ENCODE data around the gene SPATA22. TPM values are rescaled to one million over a fixed set of nuclear protein-coding genes. Genes with fewer than 3 reads are reported as not detected.

SPATA22 gene
- total and polyA plus RNA-seq, 9 of the 15 experiments (the other 6 are each of a cell fraction or from before 2014, with no cell fraction given): 0.17 to 0.77 (median 0.44) TPM

DNA sequence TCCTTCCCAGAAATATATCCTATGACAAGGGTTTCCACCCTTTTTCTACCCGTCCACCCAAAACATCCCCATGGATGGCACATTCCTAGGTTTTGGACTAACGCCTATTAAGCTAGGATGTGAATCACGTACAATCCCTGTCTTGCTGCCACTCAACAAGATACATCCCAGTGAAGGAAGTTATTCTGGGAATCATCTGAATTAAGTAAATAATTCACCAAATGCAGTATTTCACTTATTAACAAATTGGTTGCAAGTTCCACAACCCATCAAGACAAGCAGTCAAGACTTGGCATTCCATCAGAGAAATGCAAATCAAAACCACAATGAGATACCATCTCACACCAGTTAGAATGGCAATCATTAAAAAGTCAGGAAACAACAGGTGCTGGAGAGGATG lies 36.2 kb upstream of the SPATA22 start:
- H4K20me1 ChIP-seq (replicated peaks; ENCODE audit: control insufficient read depth, insufficient read depth, low read length): no peaks in the 10 kb centered on the region
- no peak overlapping the region for H3K9ac ChIP-seq (ENCODE audit: insufficient read depth in 1 of 2, low read depth in 2 of 2, low read length in 2 of 2)
- BruUV-seq (replicated peaks): no TSS peak
- no peaks in the 10 kb centered on the region for H3K4me1 ChIP-seq (replicated peaks in 1 of 2; ENCODE audit: control insufficient read depth in 2 of 2, insufficient read depth in 2 of 2, low read length in 2 of 2)
- peaks cover 0 to 17% of the 10 kb centered on the region in 2 experiments; a peak in 1 of 5 replicates for H3K27me3 ChIP-seq (ENCODE audit: control insufficient read depth in 2 of 2, insufficient read depth in 2 of 2, low read length in 2 of 2)
- intact Hi-C loops (cut with micrococcal nuclease) (no loop called here), in situ Hi-C loops (cut with MboI) (no loop called here)
- no peaks in the 10 kb centered on the region for H3K36me3 ChIP-seq (ENCODE audit: control insufficient read depth, insufficient read depth, low read length)
- ChIA-PET POLR2A (interaction anchor here (0.6 kb wide), 1 partner anchor 482 kb away, joined by 3 read pairs; no protein-coding TSS in a partner anchor), CTCF (ENCODE audit: low intra/inter-chr PET ratio) (no interaction called here)
- no peak overlapping the region for H3K4me2 ChIP-seq (ENCODE audit: insufficient read depth, low read length)
- WGBS (ENCODE audit: insufficient coverage, low coverage, missing lambda C conversion rate): 0% methylated on average over 3 of the region's 3 CpGs
- H3K4me3 ChIP-seq: no peak overlapping the region
- no peak for FAIRE-seq
- no peak overlapping the region for H3K27ac ChIP-seq (ENCODE audit: extremely low read depth, low read depth, low read length)
- no peaks in the 10 kb centered on the region for H3K79me2 ChIP-seq (ENCODE audit: control insufficient read depth, insufficient read depth, low read length)
- no peak overlapping the region for H2AFZ ChIP-seq (ENCODE audit: low read depth, low read length)
- no peak for ATAC-seq
- H3K9me1 ChIP-seq (ENCODE audit: control insufficient read depth, insufficient read depth, low read length): no peaks in the 10 kb centered on the region
- DNase-seq (ENCODE audit: extremely low read depth in 1 of 4, low spot score in 3 of 4): no peak
- no peaks in the 10 kb centered on the region for H3K9me3 ChIP-seq (replicated peaks; ENCODE audit: control insufficient read depth, insufficient read depth, low read depth, low read length)
- TF ChIP-seq, protein P1, sequence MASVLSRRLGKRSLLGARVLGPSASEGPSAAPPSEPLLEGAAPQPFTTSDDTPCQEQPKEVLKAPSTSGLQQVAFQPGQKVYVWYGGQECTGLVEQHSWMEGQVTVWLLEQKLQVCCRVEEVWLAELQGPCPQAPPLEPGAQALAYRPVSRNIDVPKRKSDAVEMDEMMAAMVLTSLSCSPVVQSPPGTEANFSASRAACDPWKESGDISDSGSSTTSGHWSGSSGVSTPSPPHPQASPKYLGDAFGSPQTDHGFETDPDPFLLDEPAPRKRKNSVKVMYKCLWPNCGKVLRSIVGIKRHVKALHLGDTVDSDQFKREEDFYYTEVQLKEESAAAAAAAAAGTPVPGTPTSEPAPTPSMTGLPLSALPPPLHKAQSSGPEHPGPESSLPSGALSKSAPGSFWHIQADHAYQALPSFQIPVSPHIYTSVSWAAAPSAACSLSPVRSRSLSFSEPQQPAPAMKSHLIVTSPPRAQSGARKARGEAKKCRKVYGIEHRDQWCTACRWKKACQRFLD (CRISPR knock-in tag; IDR thresholded peaks at IDR 0.05): no peak
- TF ChIP-seq MTA1 (IDR thresholded peaks at IDR 0.05; ENCODE audit: borderline replicate concordance) (no peak), CBX1 (IDR thresholded peaks at IDR 0.05; ENCODE audit: low read depth) (no peak), NCOA2 (IDR thresholded peaks at IDR 0.05; ENCODE audit: partially characterized antibody in 2 of 2) (no peak), ARID4B (CRISPR knock-in tag; IDR thresholded peaks at IDR 0.05) (no peak), HDAC3 (IDR thresholded peaks at IDR 0.05; ENCODE audit: borderline replicate concordance, partially characterized antibody) (no peak), SUPT5H (IDR thresholded peaks at IDR 0.05) (no peak), FOXJ2 (tag; IDR thresholded peaks at IDR 0.05) (no peak), ATF7 (IDR thresholded peaks at IDR 0.05) (no peak), FOXA1 (IDR thresholded peaks at IDR 0.05; ENCODE audit: borderline replicate concordance) (no peak)
- TF ChIP-seq, protein P2, sequence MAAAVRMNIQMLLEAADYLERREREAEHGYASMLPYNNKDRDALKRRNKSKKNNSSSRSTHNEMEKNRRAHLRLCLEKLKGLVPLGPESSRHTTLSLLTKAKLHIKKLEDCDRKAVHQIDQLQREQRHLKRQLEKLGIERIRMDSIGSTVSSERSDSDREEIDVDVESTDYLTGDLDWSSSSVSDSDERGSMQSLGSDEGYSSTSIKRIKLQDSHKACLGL (CRISPR knock-in tag; IDR thresholded peaks at IDR 0.05; ENCODE audit: borderline replicate concordance, poor library complexity, severe bottlenecking): no peak
- TF ChIP-seq, protein P3, sequence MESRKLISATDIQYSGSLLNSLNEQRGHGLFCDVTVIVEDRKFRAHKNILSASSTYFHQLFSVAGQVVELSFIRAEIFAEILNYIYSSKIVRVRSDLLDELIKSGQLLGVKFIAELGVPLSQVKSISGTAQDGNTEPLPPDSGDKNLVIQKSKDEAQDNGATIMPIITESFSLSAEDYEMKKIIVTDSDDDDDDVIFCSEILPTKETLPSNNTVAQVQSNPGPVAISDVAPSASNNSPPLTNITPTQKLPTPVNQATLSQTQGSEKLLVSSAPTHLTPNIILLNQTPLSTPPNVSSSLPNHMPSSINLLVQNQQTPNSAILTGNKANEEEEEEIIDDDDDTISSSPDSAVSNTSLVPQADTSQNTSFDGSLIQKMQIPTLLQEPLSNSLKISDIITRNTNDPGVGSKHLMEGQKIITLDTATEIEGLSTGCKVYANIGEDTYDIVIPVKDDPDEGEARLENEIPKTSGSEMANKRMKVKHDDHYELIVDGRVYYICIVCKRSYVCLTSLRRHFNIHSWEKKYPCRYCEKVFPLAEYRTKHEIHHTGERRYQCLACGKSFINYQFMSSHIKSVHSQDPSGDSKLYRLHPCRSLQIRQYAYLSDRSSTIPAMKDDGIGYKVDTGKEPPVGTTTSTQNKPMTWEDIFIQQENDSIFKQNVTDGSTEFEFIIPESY (CRISPR knock-in tag; IDR thresholded peaks at IDR 0.05): no peak
- TF ChIP-seq, protein P4, sequence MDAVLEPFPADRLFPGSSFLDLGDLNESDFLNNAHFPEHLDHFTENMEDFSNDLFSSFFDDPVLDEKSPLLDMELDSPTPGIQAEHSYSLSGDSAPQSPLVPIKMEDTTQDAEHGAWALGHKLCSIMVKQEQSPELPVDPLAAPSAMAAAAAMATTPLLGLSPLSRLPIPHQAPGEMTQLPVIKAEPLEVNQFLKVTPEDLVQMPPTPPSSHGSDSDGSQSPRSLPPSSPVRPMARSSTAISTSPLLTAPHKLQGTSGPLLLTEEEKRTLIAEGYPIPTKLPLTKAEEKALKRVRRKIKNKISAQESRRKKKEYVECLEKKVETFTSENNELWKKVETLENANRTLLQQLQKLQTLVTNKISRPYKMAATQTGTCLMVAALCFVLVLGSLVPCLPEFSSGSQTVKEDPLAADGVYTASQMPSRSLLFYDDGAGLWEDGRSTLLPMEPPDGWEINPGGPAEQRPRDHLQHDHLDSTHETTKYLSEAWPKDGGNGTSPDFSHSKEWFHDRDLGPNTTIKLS (IDR thresholded peaks at IDR 0.05; ENCODE audit: borderline replicate concordance, low read depth): no peak
